ENCODE data around the gene IFT22. TPM values are rescaled to one million over a fixed set of nuclear protein-coding genes. Genes with fewer than 3 reads are reported as not detected.
"Not testable (repeated sequence)": the region's sequence is repeated elsewhere in the genome, so short reads cannot be mapped to it uniquely, and the experiment has no call there.

Gene IFT22
- total RNA-seq, 1 donor from 2014 or later, result 15.2 TPM

DNA sequence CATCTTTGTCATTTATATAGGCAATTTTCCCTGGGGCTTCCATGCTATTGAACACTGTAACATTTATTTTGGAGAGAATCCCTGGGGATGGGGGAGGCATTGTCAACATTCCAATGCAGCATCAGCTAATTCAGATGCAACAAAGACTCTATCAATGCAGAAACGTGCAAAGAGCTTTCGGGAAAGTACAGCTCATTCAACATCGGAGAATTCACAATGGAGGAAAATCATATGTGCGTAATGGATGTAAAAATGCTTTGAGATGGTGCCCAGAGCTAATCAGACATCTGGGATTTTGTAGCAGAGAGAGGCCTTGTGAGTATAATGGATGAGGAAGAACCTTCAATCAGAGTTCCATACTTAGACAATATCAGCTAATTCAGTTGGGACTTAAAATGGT lies 48.4 kb downstream of the IFT22 start:
- Histone ChIP-seq H3K4me3 (no peak overlapping the region), H3K27me3 (no peaks in the 10 kb centered on the region), H3K4me1 (no peaks in the 10 kb centered on the region), H3K27ac (no peak overlapping the region), H3K9me3 (no peaks in the 10 kb centered on the region), H3K36me3 (no peaks in the 10 kb centered on the region)
- no peak for TF ChIP-seq POLR2A (IDR thresholded peaks at IDR 0.05)
- TF ChIP-seq CTCF (IDR thresholded peaks at IDR 0.05), result no peak
- no peak for TF ChIP-seq POLR2AphosphoS5 (IDR thresholded peaks at IDR 0.05; ENCODE audit: insufficient read depth in 1 of 2, low read depth in 1 of 2)
- no peak for DNase-seq (ENCODE audit: extremely low spot score in 2 of 2)
- intact Hi-C loops (cut with DNase I), result no loop called here

DNA sequence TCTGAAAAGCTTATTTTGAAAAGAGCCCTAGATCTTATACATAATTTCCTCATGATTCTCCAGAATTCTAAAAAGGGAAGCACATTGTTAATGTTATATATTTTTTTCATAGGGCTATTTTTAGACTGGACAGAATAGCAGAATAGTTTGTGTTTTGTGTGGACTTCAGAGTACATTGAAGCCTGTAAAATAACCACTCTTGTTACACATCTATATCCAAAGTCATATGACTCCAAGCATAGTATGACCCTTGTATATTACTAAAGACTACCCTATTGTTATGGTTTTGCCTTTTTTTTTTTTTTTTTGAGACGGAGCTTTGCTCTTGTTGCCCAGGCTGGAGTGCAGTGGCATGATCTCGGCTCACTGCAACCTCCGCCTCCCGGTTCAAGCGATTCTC lies 50.6 kb downstream of the IFT22 start:
- intact Hi-C loops (cut with DNase I), result no loop called here
- TF ChIP-seq CTCF (IDR thresholded peaks at IDR 0.05) (no peak), POLR2AphosphoS5 (IDR thresholded peaks at IDR 0.05; ENCODE audit: insufficient read depth in 1 of 2, low read depth in 1 of 2) (no peak), POLR2A (IDR thresholded peaks at IDR 0.05) (no peak)

DNA sequence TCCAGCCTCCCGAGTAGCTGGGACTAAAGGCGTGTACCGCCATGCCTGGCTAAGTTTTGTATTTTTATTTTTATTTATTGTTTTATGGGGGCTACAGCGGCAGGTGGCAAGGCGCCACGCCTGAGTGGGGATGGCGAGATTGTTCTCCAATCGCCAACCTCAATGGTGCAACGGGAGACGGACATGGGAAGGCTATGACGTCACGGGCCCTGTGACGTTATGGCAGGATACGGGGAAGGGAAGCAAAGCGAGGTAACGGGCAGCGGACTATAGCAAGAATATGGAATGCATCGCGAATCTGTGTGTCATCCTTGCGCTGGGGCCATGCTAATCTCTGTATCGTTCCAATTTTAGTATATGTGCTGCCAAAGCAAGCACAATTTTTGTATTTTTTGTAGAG lies 51.9 kb downstream of the IFT22 start:
- Histone ChIP-seq H3K4me3 (no peak overlapping the region), H3K4me1 (no peaks in the 10 kb centered on the region), H3K36me3 (no peaks in the 10 kb centered on the region), H3K27me3 (no peaks in the 10 kb centered on the region), H3K27ac (no peak overlapping the region), H3K9me3 (no peaks in the 10 kb centered on the region)
- intact Hi-C loops (cut with DNase I), result no loop called here
- TF ChIP-seq POLR2AphosphoS5 (IDR thresholded peaks at IDR 0.05; ENCODE audit: insufficient read depth in 1 of 2, low read depth in 1 of 2), result no peak
- no peak for TF ChIP-seq CTCF (IDR thresholded peaks at IDR 0.05)
- no peak for TF ChIP-seq POLR2A (IDR thresholded peaks at IDR 0.05)
- DNase-seq (ENCODE audit: extremely low spot score in 2 of 2), result no peak

More for the DNA sequence above, 50.6 kb downstream of the IFT22 start:
- H3K27ac ChIP-seq, result no peak overlapping the region
- no peak overlapping the region for H3K4me3 ChIP-seq
- no peak for DNase-seq (ENCODE audit: extremely low spot score in 2 of 2)
- no peaks in the 10 kb centered on the region for H3K4me1 ChIP-seq
- no peaks in the 10 kb centered on the region for H3K36me3 ChIP-seq
- no peaks in the 10 kb centered on the region for H3K9me3 ChIP-seq
- no peaks in the 10 kb centered on the region for H3K27me3 ChIP-seq

- no peak overlapping the region for H3K4me3 ChIP-seq
- TF ChIP-seq POLR2AphosphoS5 (IDR thresholded peaks at IDR 0.05; ENCODE audit: insufficient read depth in 1 of 2, low read depth in 1 of 2), result no peak
- TF ChIP-seq POLR2A (IDR thresholded peaks at IDR 0.05), result no peak
- no peak for TF ChIP-seq CTCF (IDR thresholded peaks at IDR 0.05)
- intact Hi-C loops (cut with DNase I), result no loop called here
- H3K27ac ChIP-seq, result no peak overlapping the region
- no peaks in the 10 kb centered on the region for H3K4me1 ChIP-seq
- no peaks in the 10 kb centered on the region for H3K9me3 ChIP-seq
- no peak for DNase-seq (ENCODE audit: extremely low spot score in 2 of 2)
- H3K36me3 ChIP-seq, result no peaks in the 10 kb centered on the region
- H3K27me3 ChIP-seq, result no peaks in the 10 kb centered on the region
These were observed 55.7 kb downstream of the IFT22 start for GRCh38 chr7:101265622-101266516.

DNA sequence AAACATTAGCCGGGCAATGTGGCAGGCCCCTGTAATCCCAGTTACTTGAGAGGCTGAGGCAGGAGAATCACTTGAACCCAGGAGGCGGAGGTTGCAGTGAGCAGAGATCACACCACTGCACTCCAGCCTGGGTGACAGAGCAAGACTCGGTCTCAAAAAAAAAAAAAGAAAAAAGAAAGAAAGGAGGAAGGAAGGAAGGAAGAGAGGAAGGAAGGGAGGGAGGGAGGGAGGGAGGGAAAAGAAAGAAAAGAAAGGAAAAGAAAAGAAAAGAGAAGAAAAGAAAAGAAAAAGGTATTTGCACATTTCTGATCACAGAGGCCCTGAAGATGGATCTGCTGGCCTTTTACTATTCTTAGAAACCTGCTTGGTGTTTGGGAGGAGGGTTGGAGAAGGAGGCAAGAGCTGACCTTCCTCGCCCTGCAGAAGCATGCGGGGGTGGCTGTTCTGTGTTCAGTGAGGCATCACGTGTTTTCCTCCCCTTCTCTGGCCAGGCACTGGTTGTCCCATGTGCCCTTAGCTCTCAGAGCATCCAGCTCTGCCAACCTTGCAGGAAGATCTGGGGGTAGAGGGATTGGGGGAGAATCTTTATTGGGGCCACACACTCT lies 57.4 kb downstream of the IFT22 start:
- H3K4me1 ChIP-seq; H3K36me3 ChIP-seq; DNase-seq (ENCODE audit: extremely low spot score in 2 of 2); H3K4me3 ChIP-seq; H3K27me3 ChIP-seq; H3K9me3 ChIP-seq; intact Hi-C loops (cut with DNase I); H3K27ac ChIP-seq: not testable (repeated sequence)

Small RNA genes within 50 kb of the gene (small RNA-seq; reads per million reads assigned to genes)
- not detected for gene RNU6-1104P

Other genes starting within 250 kb of the IFT22 start
- 19.4 TPM for gene TRIM56, start 236.3 kb downstream of the IFT22 start, total RNA-seq
- 14.7 TPM for gene SERPINE1, start 194.7 kb downstream of the IFT22 start, total RNA-seq
- gene AP1S1, start 167.3 kb downstream of the IFT22 start, total RNA-seq, result 42.5 TPM
- 1.2 TPM for gene VGF, start 156.2 kb downstream of the IFT22 start, total RNA-seq
- gene NAT16, start 141.5 kb downstream of the IFT22 start, total RNA-seq, result not detected
- gene MOGAT3, start 120.8 kb downstream of the IFT22 start, total RNA-seq, result not detected
- 41.5 TPM for gene PLOD3, start 104.2 kb downstream of the IFT22 start, total RNA-seq
- gene ZNHIT1, start 103.6 kb downstream of the IFT22 start, total RNA-seq, result 55.2 TPM
- gene CLDN15, start 84.0 kb downstream of the IFT22 start, total RNA-seq, result 8.6 TPM
- 204 TPM for gene FIS1, start 76.7 kb downstream of the IFT22 start, total RNA-seq
- not detected for gene COL26A1, start 41.1 kb upstream of the IFT22 start, total RNA-seq